HEK293T (cell line): ENCODE data around the gene LGALS7.

ENCODE experiments used
- BHLHE40 ChIP-seq: fragments of 450-650 bp; IDR thresholded peaks from 2 replicates; pipeline ENCODE4 v1.6.1; 2016; ENCODE audit warnings: mild to moderate bottlenecking, moderate library complexity, borderline replicate concordance
- ELF4 ChIP-seq: fragments of 450-650 bp; IDR thresholded peaks from 2 replicates; pipeline ENCODE4 v1.6.1; 2017; ENCODE audit warnings: antibody characterized with exemption
- FOXA1 ChIP-seq: fragments of 450-650 bp; IDR thresholded peaks from 2 replicates; pipeline ENCODE4 v1.6.1; 2016; ENCODE audit warnings: mild to moderate bottlenecking
- FOXK2 ChIP-seq: fragments of 450-650 bp; IDR thresholded peaks from 2 replicates; pipeline ENCODE4 v1.6.1; 2016; ENCODE audit warnings: mild to moderate bottlenecking
- FOXM1 ChIP-seq: fragments of 450-650 bp; IDR thresholded peaks from 2 replicates; pipeline ENCODE4 v1.6.1; 2017; ENCODE audit warnings: mild to moderate bottlenecking, borderline replicate concordance
- HDGF ChIP-seq: fragments of 450-650 bp; IDR thresholded peaks from 2 replicates; pipeline ENCODE4 v1.6.1; 2017; ENCODE audit warnings: antibody characterized with exemption, borderline replicate concordance
- NFRKB ChIP-seq: fragments of 450-650 bp; IDR thresholded peaks from 2 replicates; pipeline ENCODE4 v1.6.1; 2016; ENCODE audit warnings: mild to moderate bottlenecking, moderate library complexity
- SP1 ChIP-seq: fragments of 450-650 bp; IDR thresholded peaks from 2 replicates; pipeline ENCODE4 v1.6.1; 2017
- TF ChIP-seq, protein P1 (sequence below): fragments of 450-650 bp; IDR thresholded peaks from 2 replicates; pipeline ENCODE4 v1.6.1; 2016

DNA sequence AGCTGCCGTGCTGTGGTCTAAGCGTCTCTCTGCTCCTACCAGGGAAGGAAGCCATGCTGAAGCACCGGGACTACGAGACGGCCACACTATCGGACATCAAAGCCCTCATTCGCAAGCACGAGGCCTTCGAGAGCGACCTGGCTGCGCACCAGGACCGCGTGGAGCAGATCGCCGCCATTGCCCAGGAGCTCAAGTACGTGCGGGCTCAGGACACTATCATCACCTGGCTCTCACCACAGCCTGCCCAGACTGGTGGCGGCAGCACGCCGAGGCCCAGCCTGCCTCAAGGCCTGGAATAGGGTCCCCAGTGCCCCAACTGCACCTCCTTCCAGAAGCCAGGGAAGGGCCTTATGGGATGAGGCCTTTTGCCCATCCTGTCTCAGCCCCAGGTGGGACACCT is 51.8 kb downstream of the LGALS7 start:
- TF ChIP-seq SP1, result no peak
- no peak for TF ChIP-seq FOXA1
- no peak for TF ChIP-seq ELF4
- no peak for TF ChIP-seq FOXK2
- TF ChIP-seq FOXM1, result no peak
- TF ChIP-seq HDGF, result no peak
- TF ChIP-seq, protein P1, sequence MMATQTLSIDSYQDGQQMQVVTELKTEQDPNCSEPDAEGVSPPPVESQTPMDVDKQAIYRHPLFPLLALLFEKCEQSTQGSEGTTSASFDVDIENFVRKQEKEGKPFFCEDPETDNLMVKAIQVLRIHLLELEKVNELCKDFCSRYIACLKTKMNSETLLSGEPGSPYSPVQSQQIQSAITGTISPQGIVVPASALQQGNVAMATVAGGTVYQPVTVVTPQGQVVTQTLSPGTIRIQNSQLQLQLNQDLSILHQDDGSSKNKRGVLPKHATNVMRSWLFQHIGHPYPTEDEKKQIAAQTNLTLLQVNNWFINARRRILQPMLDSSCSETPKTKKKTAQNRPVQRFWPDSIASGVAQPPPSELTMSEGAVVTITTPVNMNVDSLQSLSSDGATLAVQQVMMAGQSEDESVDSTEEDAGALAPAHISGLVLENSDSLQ, result no peak
- no peak for TF ChIP-seq NFRKB
- TF ChIP-seq BHLHE40, result no peak
